HG02623 (cell line): ENCODE measurements around the gene KCNIP4.

ENCODE experiments used
- ATAC-seq: cut with Tn5 transposase; IDR thresholded peaks from one replicate; pipeline ENCODE4 v1.9.1; 2021; ENCODE audit warnings: moderate library complexity; ENCODE audit not compliant: unreplicated experiment

The KCNIP4 gene

DNA sequence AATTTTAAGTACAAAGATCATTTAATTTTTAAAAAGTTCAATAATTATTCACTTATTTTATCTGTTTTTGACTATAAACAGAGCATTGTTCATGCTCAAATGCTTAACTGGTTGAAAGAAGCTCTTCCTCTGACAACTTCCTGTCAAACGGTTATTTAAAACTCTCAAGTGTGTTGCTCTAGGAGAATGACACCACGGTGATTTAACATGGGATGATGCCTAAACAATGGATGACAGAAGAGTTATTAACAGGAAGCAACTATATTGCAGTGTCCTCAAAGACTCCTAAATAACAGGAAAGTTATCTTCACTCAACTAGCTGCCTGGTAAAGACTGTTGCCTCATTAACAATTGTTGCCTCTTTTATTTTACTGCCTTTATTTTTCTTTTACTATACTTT lies 738.7 kb downstream of the KCNIP4 start:
- no peak for ATAC-seq

DNA sequence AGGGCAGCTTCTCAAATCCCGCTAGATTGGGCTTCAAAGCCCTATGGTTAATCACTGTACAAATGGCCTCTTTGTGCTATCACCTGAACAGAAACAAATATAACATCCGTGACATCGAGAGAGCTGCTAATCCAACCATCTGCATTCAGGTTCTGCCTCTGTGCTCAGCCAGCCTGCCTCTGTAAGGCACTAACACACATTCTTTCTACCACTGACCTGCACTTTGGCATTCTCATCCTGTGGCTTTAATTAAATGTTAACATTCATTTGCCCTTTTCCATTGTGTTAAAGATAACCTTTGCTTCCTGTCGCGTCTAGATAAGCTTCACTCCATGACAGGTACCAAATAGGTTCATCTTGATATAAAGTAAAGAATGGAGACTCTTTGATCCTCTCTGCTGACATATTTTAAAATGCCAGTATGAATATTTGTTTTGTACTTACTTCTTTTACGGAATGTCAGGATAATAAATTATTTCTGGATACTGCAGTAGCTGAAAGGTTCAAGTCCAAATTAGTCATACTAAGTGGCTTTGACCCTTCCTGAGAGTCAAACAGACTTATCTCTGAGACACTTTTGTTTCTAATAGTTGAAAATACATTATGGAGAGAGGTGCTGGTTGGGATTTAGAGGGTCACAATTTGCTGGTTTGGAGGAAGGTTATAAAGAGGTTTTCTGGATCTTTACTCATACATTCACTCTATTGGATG lies 742.6 kb downstream of the KCNIP4 start:
- ATAC-seq = no peak

DNA sequence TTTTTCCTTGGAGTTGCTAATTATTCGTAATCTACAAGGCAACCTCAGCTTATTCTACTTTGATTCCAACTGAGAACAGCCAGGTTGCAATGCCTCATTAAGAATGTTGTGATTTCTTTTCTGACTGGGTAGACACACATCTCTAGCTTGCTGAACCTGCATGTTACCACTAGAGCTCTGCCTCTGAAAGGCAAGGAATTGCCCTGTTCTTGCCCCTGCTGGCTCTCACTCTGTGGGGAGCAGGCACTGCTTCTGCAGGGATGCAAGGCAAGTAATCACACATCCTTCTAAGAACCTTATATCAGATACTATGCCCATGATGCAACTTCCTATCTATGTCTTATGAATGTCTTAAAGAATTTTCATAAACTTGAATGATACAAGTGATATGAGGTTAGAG lies 745.2 kb downstream of the KCNIP4 start:
- no peak for ATAC-seq

DNA sequence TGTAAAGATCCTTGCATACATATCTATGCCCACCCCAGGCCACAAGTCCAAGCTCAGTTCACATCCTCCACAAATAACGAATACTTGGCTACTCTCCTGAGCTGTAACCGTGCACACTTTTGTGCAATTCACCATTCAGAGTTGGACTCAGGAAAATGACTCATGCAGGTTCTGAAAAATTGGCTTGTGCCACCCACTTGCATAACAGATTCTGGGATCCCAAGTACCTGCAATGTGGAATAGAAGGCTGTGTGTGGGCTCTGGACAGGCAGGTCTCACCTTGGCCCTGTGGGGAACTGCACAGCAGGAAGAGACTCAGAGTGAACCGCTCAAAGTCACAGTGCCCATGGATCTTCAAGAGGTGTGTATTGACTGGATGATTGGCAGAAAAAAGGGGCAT lies 745.6 kb downstream of the KCNIP4 start:
- no peak for ATAC-seq

DNA sequence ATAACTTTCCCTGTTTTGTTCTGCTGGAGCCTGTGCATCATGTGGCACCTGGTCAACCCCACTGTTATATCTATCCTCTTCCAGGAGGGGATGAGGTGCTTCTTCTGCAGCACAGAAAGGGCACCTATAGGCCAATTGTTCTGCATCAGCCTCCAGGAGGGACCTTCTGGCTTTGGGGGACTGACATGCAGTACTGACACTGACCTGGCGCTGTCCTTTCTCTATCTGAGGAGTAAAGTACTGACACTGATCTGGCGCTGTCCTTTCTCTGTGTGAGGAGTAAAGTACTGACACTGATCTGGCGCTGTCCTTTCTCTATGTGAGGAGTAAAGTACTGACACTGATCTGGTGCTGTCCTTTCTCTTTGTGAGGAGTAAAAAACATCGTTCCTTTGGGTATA lies 749.9 kb downstream of the KCNIP4 start:
- no peak for ATAC-seq

DNA sequence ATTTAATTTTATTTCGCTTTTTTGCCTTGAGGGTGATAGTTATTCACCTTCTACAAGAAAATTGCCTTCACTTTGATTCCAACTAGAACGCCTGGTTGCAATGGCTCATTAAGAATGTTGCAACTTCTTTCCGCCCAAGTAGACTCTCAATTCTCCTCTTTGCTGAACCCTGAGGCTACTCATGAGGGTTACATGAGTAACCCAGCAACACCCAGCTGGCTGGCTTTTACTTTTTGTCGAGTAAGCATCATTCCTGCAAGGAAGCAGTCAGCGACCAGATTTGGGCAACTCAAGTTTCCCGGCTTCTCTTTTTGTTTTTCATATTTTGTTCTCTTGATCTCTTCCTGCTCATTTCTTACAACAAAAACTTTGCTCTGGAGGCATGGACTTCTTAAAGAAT lies 752.9 kb downstream of the KCNIP4 start:
- ATAC-seq = no peak

DNA sequence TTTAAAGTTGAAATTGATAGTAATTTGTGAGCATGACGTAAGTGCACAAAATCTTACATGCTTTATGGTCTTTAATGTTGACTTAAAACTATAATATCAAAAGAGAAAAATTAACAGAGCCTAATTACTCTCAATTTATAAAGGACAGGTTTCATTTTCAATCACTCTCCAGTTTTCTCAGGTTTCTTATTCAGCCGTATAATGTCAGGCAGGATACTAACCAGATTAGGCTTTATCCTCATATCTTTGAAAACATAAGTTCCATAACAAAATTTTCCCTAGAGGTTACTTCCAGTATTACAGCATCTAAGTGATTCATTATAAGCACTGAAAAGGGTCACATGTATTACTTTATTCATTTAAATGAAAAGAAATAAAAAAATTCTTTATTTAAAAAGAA lies 756.2 kb downstream of the KCNIP4 start:
- no peak for ATAC-seq

DNA sequence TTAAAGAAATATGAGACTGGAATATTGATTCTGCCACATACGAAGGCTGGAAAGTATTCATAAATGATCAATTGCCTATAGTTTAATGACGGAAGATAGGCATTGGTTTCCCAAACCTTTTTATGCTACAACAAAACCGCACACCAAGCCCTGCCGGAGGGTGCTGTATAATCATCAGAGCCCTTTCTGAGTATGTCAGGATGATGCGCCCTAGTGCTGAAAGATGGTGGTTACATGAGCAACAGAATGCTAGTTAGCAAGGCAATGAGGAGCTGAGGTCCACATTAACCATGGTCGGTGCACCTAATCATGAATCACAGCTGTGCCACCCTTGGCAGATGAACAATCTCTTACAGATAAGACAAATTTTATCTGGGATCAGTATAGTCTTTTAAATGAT lies 757.3 kb downstream of the KCNIP4 start:
- no peak for ATAC-seq

DNA sequence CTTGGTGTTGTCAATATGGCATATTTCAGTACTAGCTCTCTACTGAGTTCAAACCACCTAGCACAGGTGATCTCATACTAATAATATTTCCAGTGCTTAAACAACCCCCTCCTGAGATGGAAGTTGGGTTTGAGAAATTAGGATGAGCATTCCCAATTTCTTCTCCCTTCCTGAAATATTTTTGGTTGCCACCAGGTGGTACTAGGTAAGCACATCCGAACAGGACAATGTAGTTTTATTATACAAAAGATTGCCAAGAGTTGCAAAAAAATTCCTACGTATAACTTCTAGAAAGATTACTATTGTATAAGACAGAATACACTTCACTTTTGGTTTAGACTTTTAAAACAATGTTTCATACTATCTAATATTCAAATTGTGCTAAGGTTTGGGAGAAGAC lies 763.8 kb downstream of the KCNIP4 start:
- no peak for ATAC-seq

DNA sequence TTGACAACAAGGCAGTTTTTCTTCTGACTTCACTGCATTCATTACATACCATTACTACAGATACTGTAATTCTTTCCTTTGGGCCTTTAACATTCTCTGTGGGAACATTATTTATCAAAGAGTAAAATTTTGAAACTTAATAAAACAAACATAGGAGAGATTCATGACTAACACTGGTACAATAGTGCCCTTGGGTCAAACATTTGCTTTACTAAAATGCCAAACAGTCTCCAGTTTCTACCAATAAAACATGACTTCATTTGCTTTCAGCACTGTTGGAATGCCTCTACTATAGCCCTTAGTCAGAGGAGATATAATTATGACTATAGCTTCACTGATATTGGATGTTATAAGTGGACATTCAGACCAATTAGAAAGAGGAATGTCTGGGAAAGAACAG lies 766.9 kb downstream of the KCNIP4 start:
- no peak for ATAC-seq

DNA sequence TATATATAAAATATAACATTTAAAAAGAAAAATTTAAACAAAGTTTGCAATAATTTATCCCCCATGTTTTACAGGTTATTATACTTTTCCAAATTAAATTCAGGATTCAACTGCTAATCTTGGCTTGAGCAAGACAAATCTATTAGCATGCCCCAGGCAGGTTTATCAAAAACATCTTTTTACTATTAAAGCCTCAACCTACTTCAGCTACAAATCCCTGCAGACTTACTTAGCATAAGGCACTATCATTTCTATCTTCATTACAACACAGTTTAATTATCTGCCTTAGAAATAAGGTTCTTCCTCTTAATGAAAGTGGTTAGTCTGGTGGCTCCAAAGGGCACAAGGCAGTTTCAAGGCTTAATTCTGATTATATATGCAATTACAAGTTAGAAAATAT lies 770.7 kb downstream of the KCNIP4 start:
- no peak for ATAC-seq

DNA sequence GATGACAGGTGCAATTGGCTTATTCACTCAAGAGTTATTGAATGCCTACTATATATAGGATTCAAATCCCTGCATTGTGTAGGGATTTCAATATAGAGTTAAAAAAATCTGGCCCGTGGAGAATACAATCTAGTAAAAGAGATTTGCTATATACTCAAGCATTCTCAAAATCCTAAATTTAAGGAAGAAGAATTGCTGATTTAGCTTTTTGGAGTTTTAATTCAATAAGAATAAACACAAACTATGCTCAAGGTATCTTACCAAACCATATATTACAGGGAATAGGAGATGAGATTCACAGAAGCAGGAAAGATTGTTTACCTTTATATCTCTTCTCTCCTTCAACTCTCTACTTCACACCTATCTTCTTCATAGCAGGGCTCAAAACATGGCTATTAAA lies 771.5 kb downstream of the KCNIP4 start:
- no peak for ATAC-seq

DNA sequence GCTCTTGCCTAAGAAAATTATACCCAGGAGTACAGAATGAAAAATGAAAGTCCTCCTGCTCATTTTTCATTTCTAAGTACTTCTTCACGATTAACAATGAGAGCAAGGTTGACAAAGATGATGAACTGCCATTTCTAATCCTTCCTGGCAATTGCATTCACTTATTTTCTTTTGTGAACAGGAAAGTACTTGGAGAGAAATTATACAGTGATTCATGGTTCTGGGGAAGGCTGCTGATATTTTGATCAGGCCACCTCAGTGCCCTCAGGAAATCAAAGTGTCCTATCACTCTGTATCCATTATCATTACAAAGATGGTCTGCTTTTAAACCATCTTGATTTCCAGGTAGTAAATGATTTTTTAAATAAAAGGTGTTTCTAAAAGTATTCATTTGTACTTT lies 780.9 kb downstream of the KCNIP4 start:
- no peak for ATAC-seq

DNA sequence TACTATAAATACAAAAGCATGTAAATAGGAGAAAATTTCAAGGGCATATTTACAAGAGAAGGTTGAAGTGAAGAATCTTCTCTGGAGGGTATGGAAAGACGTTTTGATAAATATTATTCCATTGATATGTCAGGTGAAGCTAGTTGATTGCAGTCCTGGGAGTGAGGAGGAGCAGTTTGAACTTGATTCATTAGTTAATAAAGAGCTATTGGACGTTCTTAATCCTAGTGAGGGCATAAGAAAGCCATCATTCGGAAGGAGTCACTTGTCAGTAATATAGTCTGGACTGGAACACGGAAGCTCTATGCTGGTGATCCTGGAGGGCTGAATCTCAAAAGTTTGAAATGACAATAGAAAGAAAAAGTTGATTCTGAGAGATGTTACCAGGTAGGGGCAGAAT lies 793.2 kb downstream of the KCNIP4 start:
- no peak for ATAC-seq

DNA sequence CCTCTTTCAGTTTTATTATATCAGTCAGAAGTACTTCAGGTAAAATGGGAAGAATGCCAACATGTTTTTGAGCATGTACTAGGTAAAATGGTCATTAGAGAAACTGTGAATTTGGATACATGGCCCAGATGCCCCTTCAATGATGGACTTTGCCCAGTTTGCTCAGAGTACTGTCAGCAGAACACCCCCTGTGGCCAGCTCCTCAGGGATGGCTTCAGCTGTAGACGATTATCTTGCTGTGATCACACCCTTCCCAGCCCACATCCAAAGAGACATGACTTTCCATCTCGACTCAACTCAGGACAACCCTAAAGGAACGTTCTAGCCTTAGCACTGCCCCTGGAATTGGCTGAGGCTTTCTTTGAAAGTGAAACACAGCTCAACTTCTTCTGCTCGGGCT lies 809.2 kb downstream of the KCNIP4 start:
- no peak for ATAC-seq

DNA sequence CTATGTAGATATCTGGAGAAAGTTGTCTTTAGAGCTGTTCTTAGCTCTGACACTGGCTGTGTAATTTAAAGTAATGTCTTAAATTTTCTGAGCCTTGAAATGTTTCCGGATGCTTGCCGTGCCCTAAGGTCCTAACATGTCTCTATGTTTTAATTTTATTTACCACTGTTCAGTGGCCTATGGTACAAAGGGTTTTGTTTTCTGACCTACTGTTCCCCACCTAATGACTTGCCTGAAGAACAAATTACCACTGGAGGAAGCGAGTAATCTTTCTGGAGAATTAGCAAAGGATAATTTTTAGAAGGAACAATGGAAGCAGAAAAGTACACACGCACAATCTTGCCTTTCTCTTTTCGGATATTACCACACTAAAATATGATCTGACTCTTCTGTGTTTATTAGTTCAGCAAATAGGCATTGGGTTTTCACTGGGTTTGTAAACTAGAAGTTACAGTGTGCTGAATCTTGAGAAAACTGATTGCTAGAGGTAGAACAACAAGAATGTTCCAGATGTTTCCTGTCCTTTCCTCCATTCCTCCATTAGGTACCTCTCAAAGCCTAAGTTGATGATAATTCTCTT lies 812.4 kb downstream of the KCNIP4 start:
- no peak for ATAC-seq

DNA sequence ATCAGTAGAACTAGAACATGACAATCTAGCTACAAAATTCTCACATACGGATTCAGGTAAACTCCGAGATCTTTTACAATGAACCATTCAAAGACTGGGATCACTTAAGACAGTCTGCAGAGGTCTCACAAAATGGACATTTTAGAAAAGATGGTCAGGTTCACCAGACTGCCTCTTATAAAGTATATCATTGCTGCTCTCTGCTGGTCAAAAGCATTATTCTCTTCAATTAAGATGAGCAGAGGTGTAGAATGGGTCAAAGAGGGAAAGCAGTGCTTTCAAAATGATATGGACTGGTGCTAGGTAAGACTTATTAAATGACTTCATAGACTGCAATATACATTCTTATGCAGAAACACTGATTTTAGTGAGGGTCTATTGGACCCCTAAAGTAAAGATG lies 813.6 kb downstream of the KCNIP4 start:
- no peak for ATAC-seq

DNA sequence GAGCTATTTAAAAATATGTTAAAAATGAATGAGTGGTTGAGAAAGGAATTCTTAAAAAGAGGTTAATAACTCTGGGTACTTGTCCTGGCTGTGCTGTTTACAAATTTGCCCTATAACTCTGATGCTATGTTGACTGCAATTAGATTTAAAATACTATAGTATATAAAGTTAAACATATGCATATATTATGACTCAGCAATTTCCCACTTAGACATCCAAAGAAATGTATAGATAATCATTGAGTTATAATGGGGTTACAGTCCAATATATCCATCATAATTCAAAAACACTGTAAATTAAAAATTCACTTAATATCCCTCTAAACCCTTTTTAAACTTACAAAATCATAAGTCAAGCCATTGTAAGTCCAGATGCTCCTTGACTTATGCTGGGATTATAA lies 818.0 kb downstream of the KCNIP4 start:
- ATAC-seq = no peak

DNA sequence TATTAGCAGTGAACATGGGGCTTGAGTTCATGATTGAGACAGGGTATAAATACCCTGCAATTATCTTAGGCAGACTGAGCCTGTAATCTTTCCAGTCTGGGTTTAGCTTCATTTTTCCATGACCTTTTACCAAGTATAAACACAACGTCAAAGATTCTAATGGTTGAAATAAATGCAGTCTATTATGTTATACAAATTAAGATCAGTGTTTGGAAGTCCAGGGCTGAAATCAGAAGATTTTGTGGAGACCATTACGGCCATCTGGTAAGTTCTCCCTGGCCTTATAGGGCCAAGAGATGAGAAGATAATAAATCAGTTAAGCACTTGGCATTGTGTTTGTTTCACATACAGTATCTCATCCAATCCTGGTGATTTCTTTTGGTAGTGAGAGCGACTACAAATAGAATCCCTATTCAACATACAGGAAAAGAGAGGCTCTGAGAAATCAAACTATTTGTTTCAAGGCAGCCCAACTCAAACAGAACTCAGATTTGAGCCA lies 822.5 kb downstream of the KCNIP4 start:
- no peak for ATAC-seq

DNA sequence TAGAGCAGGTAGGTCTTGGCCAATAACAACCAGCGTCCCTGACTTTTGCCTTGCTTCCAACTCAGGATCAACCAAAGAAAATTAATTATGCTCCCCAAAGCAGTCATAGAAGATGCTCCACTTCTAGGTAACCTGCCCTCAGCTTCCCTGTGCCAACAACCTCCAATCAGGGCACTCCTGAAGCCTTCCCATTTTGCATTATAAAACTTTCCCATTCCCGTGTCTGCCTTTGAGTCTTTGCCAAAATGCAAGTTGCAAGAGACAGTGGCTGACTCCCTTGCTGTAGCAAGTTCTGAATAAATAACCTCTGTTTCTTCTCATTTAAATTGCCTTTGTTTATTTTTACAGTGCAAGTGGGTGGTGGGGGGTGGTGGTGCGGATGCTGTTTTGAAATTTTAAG lies 830.3 kb downstream of the KCNIP4 start:
- ATAC-seq = no peak

DNA sequence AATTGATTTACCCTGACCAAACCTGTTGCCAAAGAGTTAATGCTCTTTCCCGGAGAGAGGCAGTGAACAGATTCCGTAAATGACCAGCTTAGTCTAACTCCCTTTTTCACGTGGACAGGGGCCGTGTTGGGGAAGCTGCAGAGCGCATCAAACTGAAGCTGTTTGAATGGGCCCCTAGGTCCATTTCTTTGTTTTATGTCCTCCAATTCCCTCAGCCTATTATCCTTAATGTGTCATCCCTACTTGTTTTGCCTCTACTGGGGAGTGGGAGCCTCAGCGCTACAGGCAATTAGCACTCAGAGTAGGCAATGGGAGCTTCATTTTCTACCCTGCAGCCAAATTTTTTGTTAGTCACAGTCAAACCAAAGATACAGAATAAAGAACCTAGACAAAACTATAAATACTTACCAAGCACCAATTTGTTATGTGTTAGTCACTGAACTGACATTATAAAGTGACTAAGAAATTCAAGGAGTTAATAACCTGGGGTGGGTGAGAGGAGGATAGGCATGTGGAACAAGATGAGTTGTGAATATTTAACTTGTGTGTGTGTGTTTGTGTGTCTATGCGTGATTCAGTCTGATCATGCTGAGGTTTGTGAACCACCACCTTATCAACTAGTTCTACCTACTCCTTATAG lies 830.9 kb downstream of the KCNIP4 start:
- ATAC-seq = no peak

DNA sequence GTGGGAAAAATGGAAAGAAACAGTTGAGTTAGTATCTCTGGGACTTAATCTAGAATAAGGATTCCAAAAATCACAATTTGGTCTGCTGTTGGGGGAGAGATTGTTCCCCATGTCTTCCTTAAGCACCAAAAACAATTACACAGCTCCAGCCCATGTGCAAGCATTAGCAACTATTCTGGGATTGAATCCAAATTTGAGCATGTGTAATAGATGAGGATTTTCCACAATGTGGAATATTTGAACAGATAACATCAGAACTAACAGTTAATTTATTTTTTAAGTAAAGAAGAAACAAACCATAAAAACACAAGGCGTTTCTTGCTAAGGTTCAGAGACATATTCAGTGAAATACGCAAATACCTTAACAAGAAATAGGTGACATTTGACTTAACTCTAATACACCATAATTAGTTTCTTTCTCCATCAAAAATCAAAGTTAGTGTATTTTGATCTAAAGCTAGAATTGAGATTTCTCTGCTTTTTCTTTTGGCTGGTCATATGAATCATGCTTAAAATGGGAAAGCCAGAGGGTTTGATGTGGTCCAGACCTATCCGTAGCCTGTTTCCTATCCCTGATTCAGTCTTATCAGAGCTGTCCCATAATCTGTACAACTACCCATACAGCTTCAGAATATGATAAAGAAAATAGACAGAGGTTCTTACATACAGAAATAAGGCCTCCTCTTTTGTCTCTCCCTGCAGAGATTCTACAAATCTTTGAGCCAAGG lies 834.9 kb downstream of the KCNIP4 start:
- no peak for ATAC-seq
